ENCODE data around the gene ACER3. TPM values are rescaled to one million over a fixed set of nuclear protein-coding genes. Genes with fewer than 3 reads are reported as not detected.
"Not testable (repeated sequence)": the region's sequence is repeated elsewhere in the genome, so short reads cannot be mapped to it uniquely, and the experiment has no call there.

Gene ACER3
- total RNA-seq, 2 donors from 2014 or later = 10.8 to 24.3 TPM

GRCh38 chr11:76855670-76856069 lies 5.0 kb upstream of the ACER3 start:
- not testable (repeated sequence) for H3K27ac Mint-ChIP-seq; DNase-seq (ENCODE audit: low spot score in 2 of 2); H3K36me3 Mint-ChIP-seq; ATAC-seq; H3K9me3 Mint-ChIP-seq

- ATAC-seq = no peak
- no peak for DNase-seq (ENCODE audit: low spot score in 2 of 2)
- no peaks in the 10 kb centered on the region for H3K36me3 Mint-ChIP-seq
- H3K27ac Mint-ChIP-seq = no peak overlapping the region
- peaks cover 0 to 4% of the 10 kb centered on the region in 2 donors for H3K9me3 Mint-ChIP-seq
These were observed 4.6 kb upstream of the ACER3 start for GRCh38 chr11:76856106-76856505.

GRCh38 chr11:76856571-76856970 lies 4.1 kb upstream of the ACER3 start:
- peaks cover 0 to 4% of the 10 kb centered on the region in 2 donors for H3K9me3 Mint-ChIP-seq
- DNase-seq (ENCODE audit: low spot score in 2 of 2) = no peak
- no peaks in the 10 kb centered on the region for H3K36me3 Mint-ChIP-seq
- no peak for ATAC-seq
- no peak overlapping the region for H3K27ac Mint-ChIP-seq

DNA sequence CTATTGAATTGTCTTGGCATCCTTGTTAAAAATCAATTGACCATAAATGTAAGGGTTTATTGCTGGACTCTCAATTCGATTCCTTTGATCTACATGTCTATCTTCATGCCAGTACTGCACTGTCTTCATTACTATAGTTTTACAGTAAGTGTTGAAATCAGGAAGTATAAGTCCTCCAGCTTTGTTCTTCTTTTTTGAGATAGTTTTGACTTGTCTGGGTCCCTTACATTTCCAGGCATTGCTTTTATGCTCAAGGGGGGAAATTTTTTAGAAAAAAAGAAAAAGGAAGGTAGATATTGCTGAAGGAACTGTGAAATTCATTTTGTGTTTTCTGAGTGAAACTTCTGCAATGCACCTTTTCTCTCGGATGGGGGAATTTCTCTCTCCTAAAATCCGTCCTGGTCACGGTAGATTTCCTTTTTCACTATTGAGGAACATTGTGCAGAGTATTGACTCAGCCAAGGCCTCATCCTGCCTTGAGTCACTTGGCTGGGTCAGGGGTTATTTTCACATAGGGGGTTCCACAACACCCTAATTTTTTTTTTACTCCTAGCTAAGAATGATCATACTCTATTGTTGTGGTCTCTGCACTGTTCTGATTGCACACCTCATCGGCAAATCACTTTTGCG lies 2.8 kb upstream of the ACER3 start:
- ATAC-seq (no peak), DNase-seq (ENCODE audit: low spot score in 2 of 2) (no peak)
- H3K27ac Mint-ChIP-seq = no peak overlapping the region
- H3K9me3 Mint-ChIP-seq = peaks cover 0 to 4% of the 10 kb centered on the region in 2 donors
- H3K36me3 Mint-ChIP-seq = no peaks in the 10 kb centered on the region

GRCh38 chr11:76859708-76860227 lies 950 bp upstream of the ACER3 start:
- ATAC-seq (no peak), DNase-seq (ENCODE audit: low spot score in 2 of 2) (no peak)
- Mint-ChIP-seq H3K9me3 (peaks cover 0 to 4% of the 10 kb centered on the region in 2 donors), H3K27ac (peak overlapping the region in 1 of 2 donors; percentile 85), H3K36me3 (no peaks in the 10 kb centered on the region)

DNA sequence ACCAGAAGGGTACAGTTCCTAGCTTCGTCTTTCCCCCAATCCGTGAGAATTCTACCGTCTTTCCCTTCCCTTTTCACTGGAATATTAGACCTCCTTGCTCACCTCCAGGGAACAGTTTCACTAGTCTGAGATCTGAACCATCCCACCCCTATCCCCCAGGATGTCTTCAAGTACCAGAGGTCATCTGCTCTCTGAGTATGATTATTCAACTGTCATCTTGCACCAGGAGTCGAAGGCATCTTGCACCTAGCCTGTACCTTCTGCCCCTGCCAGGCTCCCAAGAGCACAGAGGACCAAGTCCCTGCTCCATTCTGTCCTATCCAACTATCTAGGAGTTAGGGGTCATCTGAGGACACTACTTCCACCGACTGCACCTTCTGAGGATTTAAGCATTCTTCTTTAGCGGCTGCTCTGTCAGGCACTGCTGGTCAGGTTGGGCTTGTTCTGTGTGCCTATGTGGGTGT lies 804 bp downstream of the ACER3 start:
- H3K36me3 Mint-ChIP-seq = no peaks in the 10 kb centered on the region
- H3K9me3 Mint-ChIP-seq = peaks cover 0 to 4% of the 10 kb centered on the region in 2 donors
- DNase-seq (ENCODE audit: low spot score in 2 of 2) (no peak), ATAC-seq (no peak)
- peak overlapping the region; percentile 76 to 85 for H3K27ac Mint-ChIP-seq

GRCh38 chr11:76862794-76863193 lies 2.1 kb downstream of the ACER3 start:
- not testable (repeated sequence) for DNase-seq (ENCODE audit: low spot score in 2 of 2); H3K27ac Mint-ChIP-seq; ATAC-seq; H3K9me3 Mint-ChIP-seq; H3K36me3 Mint-ChIP-seq

DNA sequence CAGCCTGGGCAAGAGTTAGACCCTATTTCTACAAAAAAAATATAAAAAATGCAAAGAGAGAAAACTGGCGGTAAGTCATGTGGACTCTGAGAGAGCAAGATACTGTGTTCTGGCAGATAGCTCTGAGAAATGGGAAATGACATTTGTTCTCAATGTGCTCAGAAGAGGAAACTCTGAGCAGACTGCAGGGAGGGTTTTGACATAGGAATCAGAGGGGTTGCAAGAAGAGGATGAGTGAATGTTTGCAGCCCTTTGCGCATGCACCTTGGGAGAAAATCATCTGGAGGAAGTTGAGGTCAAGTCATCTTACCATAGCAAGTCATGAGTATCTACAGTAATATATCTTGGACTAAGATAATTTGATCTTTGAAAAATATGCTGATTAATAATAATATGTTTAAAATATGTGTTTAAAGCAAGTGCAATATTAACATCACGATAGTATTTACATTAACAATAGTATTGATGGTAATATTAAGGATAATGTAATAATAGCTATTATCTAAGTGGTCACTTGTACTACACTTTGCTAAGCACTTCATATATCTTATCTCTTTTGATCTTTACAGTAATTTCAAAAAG lies 2.6 kb downstream of the ACER3 start:
- H3K27ac Mint-ChIP-seq = no peak overlapping the region
- no peak for DNase-seq (ENCODE audit: low spot score in 2 of 2)
- peaks cover 0 to 4% of the 10 kb centered on the region in 2 donors for H3K9me3 Mint-ChIP-seq
- no peak for ATAC-seq
- H3K36me3 Mint-ChIP-seq = no peaks in the 10 kb centered on the region

DNA sequence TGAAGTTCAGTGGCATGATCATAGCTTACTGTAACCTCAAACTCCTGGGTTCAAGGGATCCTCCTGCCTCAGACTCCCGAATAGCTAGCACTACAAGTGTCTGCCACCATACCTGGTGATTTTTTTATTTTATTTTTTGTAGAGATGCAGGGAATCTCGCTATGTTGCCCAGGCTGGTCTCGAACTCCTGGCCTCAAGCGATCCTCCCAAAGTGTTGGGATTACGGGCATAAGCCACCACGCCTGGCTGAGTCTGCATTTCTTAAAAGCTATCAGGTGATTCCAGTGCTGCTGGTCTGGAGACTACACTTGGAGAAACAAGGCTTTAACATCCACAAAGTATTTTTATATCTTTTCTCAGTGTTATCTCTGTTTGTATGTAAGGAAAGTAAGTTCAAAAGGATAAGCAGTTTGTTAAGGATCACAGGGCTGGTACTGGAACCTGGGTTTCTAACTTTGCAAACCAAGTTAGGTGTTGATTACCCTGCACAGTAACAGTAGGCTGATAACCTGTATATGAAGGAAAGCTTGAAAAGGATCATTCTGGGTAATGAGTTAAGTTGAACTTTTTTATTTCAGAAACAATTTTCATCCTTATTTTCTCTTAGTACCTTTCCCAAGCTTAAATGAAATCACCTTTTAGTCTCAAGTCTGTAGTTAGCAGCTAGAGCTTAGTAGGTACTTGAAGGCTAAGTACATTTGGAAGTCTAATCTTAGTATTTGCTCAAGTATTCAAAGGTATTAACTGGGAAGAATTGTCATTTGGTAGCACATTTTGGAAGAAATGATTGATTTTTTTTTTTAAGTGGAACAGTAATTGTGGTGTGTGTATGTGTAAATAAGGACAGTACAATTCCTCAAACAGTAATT lies 12.5 kb downstream of the ACER3 start:
- Mint-ChIP-seq H3K9me3 (no peaks in the 10 kb centered on the region), H3K27ac (no peak overlapping the region), H3K36me3 (no peaks in the 10 kb centered on the region)
- no peak for DNase-seq (ENCODE audit: low spot score in 2 of 2)
- no peak for ATAC-seq

DNA sequence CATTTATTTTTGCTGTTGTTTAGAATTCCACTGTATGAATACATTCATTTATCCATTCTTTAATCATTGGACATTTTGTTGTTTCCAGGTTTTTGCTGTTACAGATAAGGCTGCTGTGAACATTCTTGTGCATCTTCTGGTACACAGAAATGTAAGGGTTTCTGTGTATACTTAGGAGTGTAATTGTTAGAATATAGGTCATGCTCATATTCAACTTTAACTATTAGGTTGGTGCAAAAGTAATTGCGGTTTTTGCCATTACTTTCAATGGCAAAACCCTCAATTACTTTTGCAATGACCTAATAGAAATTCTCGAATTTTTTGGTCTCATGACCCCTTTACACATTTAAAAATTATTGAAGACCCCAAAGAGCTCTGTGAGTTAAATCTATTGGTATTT lies 17.3 kb downstream of the ACER3 start:
- Mint-ChIP-seq H3K36me3 (peaks cover 0 to 10% of the 10 kb centered on the region in 2 donors), H3K9me3 (no peaks in the 10 kb centered on the region), H3K27ac (no peak overlapping the region)
- ATAC-seq = no peak
- no peak for DNase-seq (ENCODE audit: low spot score in 2 of 2)

- H3K27ac Mint-ChIP-seq = no peak overlapping the region
- H3K9me3 Mint-ChIP-seq = peaks cover 0 to 2% of the 10 kb centered on the region in 2 donors
- ATAC-seq = no peak
- DNase-seq (ENCODE audit: low spot score in 2 of 2) = no peak
- peaks cover 0 to 10% of the 10 kb centered on the region in 2 donors for H3K36me3 Mint-ChIP-seq
These were observed 19.6 kb downstream of the ACER3 start for GRCh38 chr11:76880314-76880713.

- ATAC-seq = no peak
- Mint-ChIP-seq H3K27ac (no peak overlapping the region), H3K36me3 (peaks cover 0 to 15% of the 10 kb centered on the region in 2 donors), H3K9me3 (peaks cover 0 to 9% of the 10 kb centered on the region in 2 donors)
- DNase-seq (ENCODE audit: low spot score in 2 of 2) = no peak
These were observed 20.2 kb downstream of the ACER3 start for GRCh38 chr11:76880956-76881355.

DNA sequence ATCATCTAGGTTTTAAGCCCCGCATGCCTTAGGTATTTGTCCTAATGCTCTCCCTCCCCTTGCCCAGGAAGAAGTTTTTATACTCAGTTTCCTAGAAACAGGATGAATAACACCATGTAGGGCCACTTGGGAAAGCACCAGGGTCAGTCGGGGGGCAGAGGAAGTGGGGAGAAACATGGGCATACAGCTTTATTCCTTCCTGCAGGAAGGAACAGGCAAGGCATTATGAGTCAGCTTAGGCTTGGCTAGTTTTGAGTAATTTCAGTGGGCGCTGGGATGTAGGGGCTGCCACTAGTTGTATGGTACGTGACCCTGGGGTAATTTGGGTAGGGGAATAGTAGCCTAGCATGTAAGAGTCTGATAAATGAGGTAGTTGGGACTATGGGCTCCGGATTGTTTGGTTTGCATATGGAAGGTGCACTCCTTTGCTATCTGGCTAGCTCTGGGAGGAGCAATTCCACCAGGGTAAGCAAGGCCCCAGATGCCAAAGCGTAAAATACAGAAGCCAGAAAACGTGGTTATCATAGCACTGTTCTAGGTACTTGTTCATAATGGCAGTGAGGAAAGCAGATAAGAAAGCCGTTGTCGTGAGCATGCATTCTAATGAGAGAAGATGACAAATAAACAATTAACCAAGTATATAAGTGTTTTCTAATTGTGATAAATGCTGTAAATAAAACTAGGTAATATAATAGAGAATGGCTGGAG lies 24.8 kb downstream of the ACER3 start:
- ATAC-seq = peak in 1 of 2 donors; percentile 61
- DNase-seq (ENCODE audit: low spot score in 2 of 2) = no peak

DNA sequence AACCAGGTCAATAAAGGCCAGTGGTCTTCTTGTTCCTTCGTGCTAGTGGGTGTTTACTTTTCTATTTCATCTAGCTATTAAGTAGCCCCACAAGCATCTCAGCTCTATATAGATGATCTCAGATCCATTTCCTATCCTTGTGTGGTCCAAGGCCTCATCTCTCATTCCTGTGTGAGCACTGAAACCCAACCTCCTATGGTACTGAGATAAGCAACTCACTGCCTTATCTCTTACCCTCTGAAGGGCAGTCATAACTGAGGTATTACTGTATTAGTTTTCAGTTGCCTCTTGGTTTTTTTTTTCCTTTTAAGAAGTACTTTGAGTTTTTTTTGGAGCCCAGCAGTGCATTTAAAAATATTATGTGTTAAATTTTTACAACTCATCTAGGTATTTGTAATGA lies 28.3 kb downstream of the ACER3 start:
- ATAC-seq (no peak), DNase-seq (ENCODE audit: low spot score in 2 of 2) (no peak)
- peaks cover 0 to 12% of the 10 kb centered on the region in 2 donors for H3K9me3 Mint-ChIP-seq
- no peak overlapping the region for H3K27ac Mint-ChIP-seq
- H3K36me3 Mint-ChIP-seq = peaks cover 0 to 8% of the 10 kb centered on the region in 2 donors

More for the DNA sequence above, 24.8 kb downstream of the ACER3 start:
- H3K36me3 Mint-ChIP-seq = peaks cover 0 to 13% of the 10 kb centered on the region in 2 donors
- H3K27ac Mint-ChIP-seq = no peak overlapping the region
- peaks cover 0 to 12% of the 10 kb centered on the region in 2 donors for H3K9me3 Mint-ChIP-seq

DNA sequence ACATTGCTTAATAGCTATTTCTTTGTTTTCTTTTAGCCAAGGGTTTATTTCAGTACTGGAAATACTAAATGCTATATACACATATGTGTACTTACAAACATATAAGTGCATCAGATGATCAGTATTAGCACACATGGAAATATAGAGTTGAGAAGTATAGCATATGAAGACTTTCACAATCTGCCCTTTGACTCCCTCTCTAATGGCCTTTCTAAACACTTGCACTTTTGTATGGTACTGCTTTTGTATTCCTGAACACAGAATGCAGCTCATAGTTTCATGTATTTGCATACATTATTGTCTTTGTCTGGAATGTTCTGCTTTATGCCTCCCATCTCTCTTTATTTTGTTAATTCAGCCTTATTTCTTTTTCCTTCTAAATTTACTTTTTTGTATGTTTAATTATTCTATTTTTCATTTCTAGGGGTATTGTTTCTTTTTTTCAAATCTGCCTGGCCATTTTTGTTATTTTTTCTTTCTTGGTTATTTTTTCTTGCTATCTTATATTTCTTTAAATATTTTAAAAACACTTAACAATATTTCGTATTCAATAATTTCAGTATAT lies 28.8 kb downstream of the ACER3 start:
- ATAC-seq = no peak
- Mint-ChIP-seq H3K27ac (no peak overlapping the region), H3K36me3 (peaks cover 0 to 8% of the 10 kb centered on the region in 2 donors), H3K9me3 (peaks cover 0 to 12% of the 10 kb centered on the region in 2 donors)
- no peak for DNase-seq (ENCODE audit: low spot score in 2 of 2)

- Mint-ChIP-seq H3K9me3 (peaks cover 0 to 10% of the 10 kb centered on the region in 2 donors), H3K36me3 (peaks cover 0 to 8% of the 10 kb centered on the region in 2 donors), H3K27ac (no peak overlapping the region)
- DNase-seq (ENCODE audit: low spot score in 2 of 2) (no peak), ATAC-seq (no peak)
These were observed 29.6 kb downstream of the ACER3 start for GRCh38 chr11:76890329-76890728.
